ENCODE measurements around the gene CARD11.

DNA sequence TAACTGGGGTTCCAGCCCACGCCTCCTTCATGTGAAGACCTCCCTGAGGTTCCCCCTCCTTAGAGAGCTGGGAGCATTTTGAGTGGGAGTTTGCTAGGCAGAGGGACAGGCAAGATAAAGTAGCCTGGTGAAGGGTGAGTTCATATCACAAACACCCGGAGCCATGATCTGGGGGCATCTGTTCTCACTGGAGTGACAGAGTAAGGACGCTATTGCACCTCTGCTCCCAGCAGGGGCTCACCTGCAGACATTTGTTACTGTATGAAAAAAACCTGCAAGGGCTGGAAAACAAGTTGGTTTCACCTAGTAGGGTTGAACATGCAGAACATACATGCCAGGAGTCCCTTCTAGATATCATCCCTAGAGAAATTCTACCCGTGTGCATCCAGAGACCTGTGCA, 88.4 kb downstream of the CARD11 start:
- TF ChIP-seq, protein P1, sequence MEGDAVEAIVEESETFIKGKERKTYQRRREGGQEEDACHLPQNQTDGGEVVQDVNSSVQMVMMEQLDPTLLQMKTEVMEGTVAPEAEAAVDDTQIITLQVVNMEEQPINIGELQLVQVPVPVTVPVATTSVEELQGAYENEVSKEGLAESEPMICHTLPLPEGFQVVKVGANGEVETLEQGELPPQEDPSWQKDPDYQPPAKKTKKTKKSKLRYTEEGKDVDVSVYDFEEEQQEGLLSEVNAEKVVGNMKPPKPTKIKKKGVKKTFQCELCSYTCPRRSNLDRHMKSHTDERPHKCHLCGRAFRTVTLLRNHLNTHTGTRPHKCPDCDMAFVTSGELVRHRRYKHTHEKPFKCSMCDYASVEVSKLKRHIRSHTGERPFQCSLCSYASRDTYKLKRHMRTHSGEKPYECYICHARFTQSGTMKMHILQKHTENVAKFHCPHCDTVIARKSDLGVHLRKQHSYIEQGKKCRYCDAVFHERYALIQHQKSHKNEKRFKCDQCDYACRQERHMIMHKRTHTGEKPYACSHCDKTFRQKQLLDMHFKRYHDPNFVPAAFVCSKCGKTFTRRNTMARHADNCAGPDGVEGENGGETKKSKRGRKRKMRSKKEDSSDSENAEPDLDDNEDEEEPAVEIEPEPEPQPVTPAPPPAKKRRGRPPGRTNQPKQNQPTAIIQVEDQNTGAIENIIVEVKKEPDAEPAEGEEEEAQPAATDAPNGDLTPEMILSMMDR (IDR thresholded peaks at IDR 0.05; ENCODE audit: poor library complexity, severe bottlenecking): no peak
- TF ChIP-seq EZH2 (IDR thresholded peaks at IDR 0.05; ENCODE audit: borderline replicate concordance, insufficient read depth, low read length, poor library complexity, severe bottlenecking): no peak
- no peak for TF ChIP-seq SMC3 (conservative IDR thresholded peaks at IDR 0.05; ENCODE audit: poor library complexity)
- TF ChIP-seq POLR2AphosphoS5 (IDR thresholded peaks at IDR 0.05): no peak
- TF ChIP-seq EP300 (conservative IDR thresholded peaks at IDR 0.05; ENCODE audit: poor library complexity, severe bottlenecking): no peak
- TF ChIP-seq TAF1 (IDR thresholded peaks at IDR 0.05; ENCODE audit: low read depth): no peak
